ENCODE data around the gene HMCN1.

The HMCN1 gene

DNA sequence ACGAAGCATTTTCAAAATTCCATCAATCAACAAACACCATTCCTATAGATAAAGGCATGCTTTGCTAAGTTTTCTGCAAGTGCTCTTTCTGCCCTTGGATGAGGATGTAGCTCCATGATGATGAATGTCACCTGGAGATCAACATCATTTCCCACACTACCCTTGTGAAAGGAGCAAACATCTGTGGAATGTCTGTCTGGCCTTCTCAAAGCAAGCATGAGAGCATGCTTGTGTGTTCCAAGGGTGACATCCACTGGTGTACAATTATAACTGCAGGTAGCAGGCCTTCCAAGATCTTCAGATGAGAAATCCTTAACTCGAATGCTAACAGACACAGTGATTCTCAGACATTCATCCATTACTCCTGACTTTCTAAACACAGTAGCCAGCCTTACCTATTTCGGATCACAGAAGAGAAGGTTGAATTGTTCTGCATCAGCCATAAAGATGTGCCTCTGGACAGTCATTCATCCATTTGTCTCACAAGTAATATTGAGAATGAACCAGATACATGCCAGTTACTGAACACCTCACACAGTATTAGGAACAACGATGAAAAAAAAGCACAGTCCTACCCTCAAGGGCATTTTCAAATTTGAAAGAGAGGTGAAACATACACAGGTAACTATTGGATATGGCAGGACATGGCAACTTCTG, 478.5 kb downstream of the HMCN1 start:
- Histone ChIP-seq H3K9me3 (ENCODE audit: low read length) (no peaks in the 10 kb centered on the region), H3K27ac (ENCODE audit: low read depth, low read length, poor library complexity, severe bottlenecking) (no peak overlapping the region), H3K36me3 (ENCODE audit: insufficient read depth, low read length) (no peaks in the 10 kb centered on the region), H3K4me1 (ENCODE audit: insufficient read depth, low read length, severe bottlenecking) (peaks cover 9% of the 10 kb centered on the region), H3K27me3 (ENCODE audit: insufficient read depth, low read length) (no peaks in the 10 kb centered on the region), H3K4me2 (ENCODE audit: low read length) (no peak overlapping the region), H3F3A (ENCODE audit: insufficient read depth, low read length) (no peaks in the 10 kb centered on the region), H4K20me1 (ENCODE audit: insufficient read depth, low read length) (no peaks in the 10 kb centered on the region), H3K9me2 (ENCODE audit: low read depth, low read length) (no peaks in the 10 kb centered on the region), H3K9ac (ENCODE audit: low read length) (no peak overlapping the region), H2AFZ (ENCODE audit: low read length) (no peak overlapping the region), H3K79me2 (ENCODE audit: insufficient read depth, low read length) (no peaks in the 10 kb centered on the region), H3K4me3 (ENCODE audit: low read depth, low read length, poor library complexity, severe bottlenecking) (no peak overlapping the region)
- TF ChIP-seq, protein P1, sequence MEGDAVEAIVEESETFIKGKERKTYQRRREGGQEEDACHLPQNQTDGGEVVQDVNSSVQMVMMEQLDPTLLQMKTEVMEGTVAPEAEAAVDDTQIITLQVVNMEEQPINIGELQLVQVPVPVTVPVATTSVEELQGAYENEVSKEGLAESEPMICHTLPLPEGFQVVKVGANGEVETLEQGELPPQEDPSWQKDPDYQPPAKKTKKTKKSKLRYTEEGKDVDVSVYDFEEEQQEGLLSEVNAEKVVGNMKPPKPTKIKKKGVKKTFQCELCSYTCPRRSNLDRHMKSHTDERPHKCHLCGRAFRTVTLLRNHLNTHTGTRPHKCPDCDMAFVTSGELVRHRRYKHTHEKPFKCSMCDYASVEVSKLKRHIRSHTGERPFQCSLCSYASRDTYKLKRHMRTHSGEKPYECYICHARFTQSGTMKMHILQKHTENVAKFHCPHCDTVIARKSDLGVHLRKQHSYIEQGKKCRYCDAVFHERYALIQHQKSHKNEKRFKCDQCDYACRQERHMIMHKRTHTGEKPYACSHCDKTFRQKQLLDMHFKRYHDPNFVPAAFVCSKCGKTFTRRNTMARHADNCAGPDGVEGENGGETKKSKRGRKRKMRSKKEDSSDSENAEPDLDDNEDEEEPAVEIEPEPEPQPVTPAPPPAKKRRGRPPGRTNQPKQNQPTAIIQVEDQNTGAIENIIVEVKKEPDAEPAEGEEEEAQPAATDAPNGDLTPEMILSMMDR (IDR thresholded peaks at IDR 0.05; ENCODE audit: low read length), result peak; percentile 92
- TF ChIP-seq EZH2 (IDR thresholded peaks at IDR 0.05; ENCODE audit: borderline replicate concordance, low read length), result no peak

DNA sequence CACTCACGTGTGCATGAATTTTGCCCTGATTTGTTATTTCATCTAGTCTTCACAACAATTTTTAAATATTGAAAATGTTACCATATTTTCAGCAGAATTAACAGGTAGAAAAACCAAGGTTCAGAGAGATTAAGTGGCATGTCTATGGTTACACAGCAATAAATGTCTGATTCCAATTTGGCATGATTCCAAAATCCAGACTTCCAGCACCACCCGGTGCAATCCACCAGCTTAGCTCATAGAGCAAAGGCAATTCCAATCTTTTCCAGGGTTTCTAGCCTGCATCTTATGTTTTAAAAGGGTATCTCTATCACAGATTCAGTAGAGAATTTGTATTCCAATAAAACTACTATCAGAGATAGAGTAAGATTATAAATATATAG, 479.0 kb downstream of the HMCN1 start:
- H3K4me2 ChIP-seq (ENCODE audit: low read length), result no peak overlapping the region
- no peaks in the 10 kb centered on the region for H3K27me3 ChIP-seq (ENCODE audit: insufficient read depth, low read length)
- TF ChIP-seq, protein P1 (IDR thresholded peaks at IDR 0.05; ENCODE audit: low read length), result no peak
- TF ChIP-seq EZH2 (IDR thresholded peaks at IDR 0.05; ENCODE audit: borderline replicate concordance, low read length), result no peak
- H2AFZ ChIP-seq (ENCODE audit: low read length), result no peak overlapping the region
- H4K20me1 ChIP-seq (ENCODE audit: insufficient read depth, low read length), result no peaks in the 10 kb centered on the region
- no peaks in the 10 kb centered on the region for H3K79me2 ChIP-seq (ENCODE audit: insufficient read depth, low read length)
- H3F3A ChIP-seq (ENCODE audit: insufficient read depth, low read length), result no peaks in the 10 kb centered on the region
- H3K9me3 ChIP-seq (ENCODE audit: low read length), result no peaks in the 10 kb centered on the region
- H3K4me1 ChIP-seq (ENCODE audit: insufficient read depth, low read length, severe bottlenecking), result peaks cover 9% of the 10 kb centered on the region
- H3K36me3 ChIP-seq (ENCODE audit: insufficient read depth, low read length), result no peaks in the 10 kb centered on the region
- no peaks in the 10 kb centered on the region for H3K9me2 ChIP-seq (ENCODE audit: low read depth, low read length)
- no peak overlapping the region for H3K9ac ChIP-seq (ENCODE audit: low read length)
- no peak overlapping the region for H3K4me3 ChIP-seq (ENCODE audit: low read depth, low read length, poor library complexity, severe bottlenecking)
- H3K27ac ChIP-seq (ENCODE audit: low read depth, low read length, poor library complexity, severe bottlenecking), result no peak overlapping the region

DNA sequence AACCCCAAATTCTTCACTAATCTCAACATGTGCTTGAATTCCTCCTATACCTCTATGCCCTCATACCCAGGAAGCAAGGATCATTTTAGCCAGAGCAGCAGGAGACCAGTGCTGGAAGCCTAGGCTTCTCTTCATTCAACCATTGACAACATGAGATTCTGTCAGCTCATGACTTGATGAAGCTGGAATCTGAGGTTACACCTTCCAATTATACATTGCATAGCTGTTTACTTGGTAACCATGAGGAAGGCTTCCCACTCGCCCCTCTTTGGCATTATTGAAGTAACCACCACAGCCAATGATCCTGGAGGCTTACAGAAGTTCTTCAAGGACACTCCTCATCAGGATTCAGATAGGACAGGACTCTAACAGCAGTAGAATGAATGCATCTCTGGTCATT, 480.6 kb downstream of the HMCN1 start:
- Histone ChIP-seq H3K4me1 (ENCODE audit: insufficient read depth, low read length, severe bottlenecking) (peaks cover 22% of the 10 kb centered on the region), H4K20me1 (ENCODE audit: insufficient read depth, low read length) (no peaks in the 10 kb centered on the region), H3K9ac (ENCODE audit: low read length) (no peak overlapping the region), H3K4me2 (ENCODE audit: low read length) (no peak overlapping the region), H3F3A (ENCODE audit: insufficient read depth, low read length) (no peaks in the 10 kb centered on the region), H3K27me3 (ENCODE audit: insufficient read depth, low read length) (no peaks in the 10 kb centered on the region), H3K36me3 (ENCODE audit: insufficient read depth, low read length) (no peaks in the 10 kb centered on the region), H3K4me3 (ENCODE audit: low read depth, low read length, poor library complexity, severe bottlenecking) (no peak overlapping the region), H3K27ac (ENCODE audit: low read depth, low read length, poor library complexity, severe bottlenecking) (no peak overlapping the region), H3K9me3 (ENCODE audit: low read length) (no peaks in the 10 kb centered on the region), H2AFZ (ENCODE audit: low read length) (no peak overlapping the region), H3K79me2 (ENCODE audit: insufficient read depth, low read length) (no peaks in the 10 kb centered on the region), H3K9me2 (ENCODE audit: low read depth, low read length) (no peaks in the 10 kb centered on the region)
- no peak for TF ChIP-seq EZH2 (IDR thresholded peaks at IDR 0.05; ENCODE audit: borderline replicate concordance, low read length)
- TF ChIP-seq, protein P1 (IDR thresholded peaks at IDR 0.05; ENCODE audit: low read length), result no peak
